PFSK-1 (cell line): ENCODE data around the gene EIF2AK3.

Experiments
- FOXP2 ChIP-seq: optimal IDR thresholded peaks from 2 replicates; pipeline ENCODE3; 2011; ENCODE audit warnings: borderline replicate concordance, control low read depth, inconsistent platforms; ENCODE audit not compliant: insufficient read depth; ENCODE audit errors: extremely low read length, extremely low read depth
- POLR2AphosphoS5 ChIP-seq: IDR thresholded peaks from 2 replicates; pipeline ENCODE4 v1.6.1; 2012; ENCODE audit warnings: low read depth, mild to moderate bottlenecking, control low read depth, low read length, moderate library complexity
- SIN3A ChIP-seq: IDR thresholded peaks from 2 replicates; pipeline ENCODE4 v1.6.1; 2012; ENCODE audit warnings: mild to moderate bottlenecking, low read length, moderate library complexity, borderline replicate concordance; ENCODE audit not compliant: insufficient read depth
- TAF1 ChIP-seq: IDR thresholded peaks from 2 replicates; pipeline ENCODE4 v1.6.1; 2012; ENCODE audit warnings: low read length, control low read depth, borderline replicate concordance; ENCODE audit not compliant: insufficient read depth
- TF ChIP-seq, protein P1 (sequence below), 2 experiments: IDR thresholded peaks; 2 replicates each; pipeline versions ENCODE4 v1.6.1 to v1.8.0; 2011 to 2012; ENCODE audit warnings: low read depth in 2 of 2, low read length in 2 of 2, control low read depth in 1 of 2, inconsistent platforms in 1 of 2, mild to moderate bottlenecking in 1 of 2, moderate library complexity in 1 of 2; ENCODE audit not compliant: insufficient read depth in 1 of 2

DNA sequence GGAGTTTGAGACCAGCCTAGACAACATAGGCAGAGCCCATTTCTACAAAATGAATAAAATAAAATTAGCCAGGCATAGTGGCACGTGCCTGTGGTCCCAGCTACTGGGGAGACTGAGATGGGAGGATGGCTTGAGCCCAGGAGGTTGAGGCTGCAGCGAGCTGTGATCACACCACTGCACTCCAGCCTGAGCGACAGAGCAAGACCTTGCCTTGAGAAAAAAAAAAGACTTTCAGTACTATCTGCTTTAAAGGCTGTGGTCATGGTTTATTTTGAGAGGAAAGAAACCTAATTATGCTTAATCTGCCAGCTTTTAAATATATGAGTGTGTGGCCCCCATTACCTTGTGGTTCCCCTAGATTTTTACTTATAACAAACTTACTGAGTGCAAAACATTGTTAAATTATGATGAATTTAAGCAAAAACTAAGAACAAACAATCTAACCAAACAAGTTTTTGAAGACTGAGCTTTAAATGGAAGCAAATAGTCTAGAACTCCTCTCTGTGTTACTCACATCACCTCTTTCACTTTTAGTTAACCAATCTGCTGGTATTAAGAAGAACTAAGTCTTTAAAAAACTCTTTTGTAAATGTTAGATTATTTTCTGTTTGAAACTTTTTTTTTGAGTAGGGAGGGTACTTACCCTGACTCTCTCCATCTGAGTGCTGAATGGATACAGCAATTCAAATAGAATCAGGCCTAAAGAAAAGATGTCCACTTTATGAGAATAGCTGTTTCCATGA is 65.4 kb downstream of the EIF2AK3 start:
- TF ChIP-seq POLR2AphosphoS5 = no peak
- TF ChIP-seq, protein P1, sequence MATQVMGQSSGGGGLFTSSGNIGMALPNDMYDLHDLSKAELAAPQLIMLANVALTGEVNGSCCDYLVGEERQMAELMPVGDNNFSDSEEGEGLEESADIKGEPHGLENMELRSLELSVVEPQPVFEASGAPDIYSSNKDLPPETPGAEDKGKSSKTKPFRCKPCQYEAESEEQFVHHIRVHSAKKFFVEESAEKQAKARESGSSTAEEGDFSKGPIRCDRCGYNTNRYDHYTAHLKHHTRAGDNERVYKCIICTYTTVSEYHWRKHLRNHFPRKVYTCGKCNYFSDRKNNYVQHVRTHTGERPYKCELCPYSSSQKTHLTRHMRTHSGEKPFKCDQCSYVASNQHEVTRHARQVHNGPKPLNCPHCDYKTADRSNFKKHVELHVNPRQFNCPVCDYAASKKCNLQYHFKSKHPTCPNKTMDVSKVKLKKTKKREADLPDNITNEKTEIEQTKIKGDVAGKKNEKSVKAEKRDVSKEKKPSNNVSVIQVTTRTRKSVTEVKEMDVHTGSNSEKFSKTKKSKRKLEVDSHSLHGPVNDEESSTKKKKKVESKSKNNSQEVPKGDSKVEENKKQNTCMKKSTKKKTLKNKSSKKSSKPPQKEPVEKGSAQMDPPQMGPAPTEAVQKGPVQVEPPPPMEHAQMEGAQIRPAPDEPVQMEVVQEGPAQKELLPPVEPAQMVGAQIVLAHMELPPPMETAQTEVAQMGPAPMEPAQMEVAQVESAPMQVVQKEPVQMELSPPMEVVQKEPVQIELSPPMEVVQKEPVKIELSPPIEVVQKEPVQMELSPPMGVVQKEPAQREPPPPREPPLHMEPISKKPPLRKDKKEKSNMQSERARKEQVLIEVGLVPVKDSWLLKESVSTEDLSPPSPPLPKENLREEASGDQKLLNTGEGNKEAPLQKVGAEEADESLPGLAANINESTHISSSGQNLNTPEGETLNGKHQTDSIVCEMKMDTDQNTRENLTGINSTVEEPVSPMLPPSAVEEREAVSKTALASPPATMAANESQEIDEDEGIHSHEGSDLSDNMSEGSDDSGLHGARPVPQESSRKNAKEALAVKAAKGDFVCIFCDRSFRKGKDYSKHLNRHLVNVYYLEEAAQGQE (IDR thresholded peaks at IDR 0.05; ENCODE audit: insufficient read depth in 1 of 2, low read depth in 2 of 2, low read length in 2 of 2) = no peak
- no peak for TF ChIP-seq TAF1
- no peak for TF ChIP-seq SIN3A
- TF ChIP-seq FOXP2 = no peak
